HepG2 (cell line): ENCODE data around the gene PGPEP1. TPM values are rescaled to one million over a fixed set of nuclear protein-coding genes. Genes with fewer than 3 reads are reported as not detected.

Experiments used
- AGO2 ChIP-seq: fragments of 200-400 bp; formaldehyde crosslinking; optimal IDR thresholded peaks from 2 replicates; pipeline ENCODE3; 2017; ENCODE audit warnings: mild to moderate bottlenecking, low read depth, low read length, moderate library complexity
- EZH2 ChIP-seq: conservative IDR thresholded peaks from 2 replicates; pipeline ENCODE4 v1.6.1; 2012; ENCODE audit warnings: mild to moderate bottlenecking, low read depth, low read length, moderate library complexity
- GLMP ChIP-seq: sonication (generic); formaldehyde crosslinking; IDR thresholded peaks from 2 replicates; pipeline ENCODE4 v1.9.0; 2021; ENCODE audit warnings: missing genetic modification reagents, mild to moderate bottlenecking, borderline replicate concordance
- GTF3A ChIP-seq: sonication (generic); formaldehyde crosslinking; conservative IDR thresholded peaks from 2 replicates; pipeline ENCODE4 v1.4.0; 2020; ENCODE audit warnings: mild to moderate bottlenecking, missing genetic modification reagents
- HMGA1 ChIP-seq: sonication (generic); formaldehyde crosslinking; conservative IDR thresholded peaks from 2 replicates; pipeline ENCODE4 v1.4.0; 2020; ENCODE audit warnings: missing genetic modification reagents
- ISL2 ChIP-seq: sonication (generic); formaldehyde crosslinking; IDR thresholded peaks from 2 replicates; pipeline ENCODE4 v1.5.0; 2020; ENCODE audit warnings: missing genetic modification reagents
- KDM4B ChIP-seq: sonication (generic); formaldehyde crosslinking; IDR thresholded peaks from 2 replicates; pipeline ENCODE4 v1.4.0; 2020; ENCODE audit warnings: missing genetic modification reagents
- MAF1 ChIP-seq: sonication (generic); formaldehyde crosslinking; IDR thresholded peaks from 2 replicates; pipeline ENCODE4 v1.5.0; 2020; ENCODE audit warnings: missing genetic modification reagents, borderline replicate concordance
- MAX ChIP-seq: IDR thresholded peaks from 2 replicates; pipeline ENCODE4 v1.6.1; 2012; ENCODE audit warnings: inconsistent platforms
- MXD1 ChIP-seq: sonication (generic); formaldehyde crosslinking; IDR thresholded peaks from 2 replicates; pipeline ENCODE4 v1.4.0; 2020; ENCODE audit warnings: mild to moderate bottlenecking, missing genetic modification reagents
- NKX3-1 ChIP-seq: sonication (generic); formaldehyde crosslinking; IDR thresholded peaks from 2 replicates; pipeline ENCODE4 v1.5.0; 2020; ENCODE audit warnings: missing genetic modification reagents
- RBM22 ChIP-seq: fragments of 200-400 bp; formaldehyde crosslinking; optimal IDR thresholded peaks from 2 replicates; pipeline ENCODE3; 2017; ENCODE audit warnings: mild to moderate bottlenecking, low read length, moderate library complexity
- SNAI1 ChIP-seq: sonication (generic); formaldehyde crosslinking; IDR thresholded peaks from 2 replicates; pipeline ENCODE4 v1.5.0; 2020; ENCODE audit warnings: mild to moderate bottlenecking, missing genetic modification reagents, borderline replicate concordance
- SP140L ChIP-seq: sonication (generic); formaldehyde crosslinking; IDR thresholded peaks from 2 replicates; pipeline ENCODE4 v1.4.0; 2020; ENCODE audit warnings: missing genetic modification reagents, borderline replicate concordance
- SP2 ChIP-seq: sonication (generic); formaldehyde crosslinking; IDR thresholded peaks from 2 replicates; pipeline ENCODE4 v1.5.1; 2020; ENCODE audit warnings: mild to moderate bottlenecking, missing genetic modification reagents
- TARDBP ChIP-seq: sonication (generic); formaldehyde crosslinking; IDR thresholded peaks from 2 replicates; pipeline ENCODE4 v1.8.0; 2022; ENCODE audit warnings: mild to moderate bottlenecking, missing genetic modification reagents
- TBP ChIP-seq: sonication (generic); formaldehyde crosslinking; IDR thresholded peaks from 2 replicates; pipeline ENCODE4 v1.5.0; 2020; ENCODE audit warnings: missing genetic modification reagents
- YEATS4 ChIP-seq: sonication (generic); formaldehyde crosslinking; IDR thresholded peaks from 2 replicates; pipeline ENCODE4 v1.4.0; 2020; ENCODE audit warnings: missing genetic modification reagents, borderline replicate concordance
- ZBTB3 ChIP-seq: sonication (generic); formaldehyde crosslinking; IDR thresholded peaks from 2 replicates; pipeline ENCODE4 v1.4.0; 2020; ENCODE audit warnings: low read depth, mild to moderate bottlenecking, moderate library complexity, missing genetic modification reagents, borderline replicate concordance
- ZNF138 ChIP-seq: sonication (generic); formaldehyde crosslinking; IDR thresholded peaks from 2 replicates; pipeline ENCODE4 v1.5.0; 2020; ENCODE audit warnings: mild to moderate bottlenecking, low read depth, missing genetic modification reagents
- ZNF143 ChIP-seq: sonication (generic); formaldehyde crosslinking; IDR thresholded peaks from 2 replicates; pipeline ENCODE4 v1.4.0; 2020; ENCODE audit warnings: missing genetic modification reagents
- ZNF260 ChIP-seq: sonication (generic); formaldehyde crosslinking; IDR thresholded peaks from 2 replicates; pipeline ENCODE4 v1.4.0; 2020; ENCODE audit warnings: missing genetic modification reagents, low read depth, mild to moderate bottlenecking, borderline replicate concordance
- ZNF30 ChIP-seq: sonication (generic); formaldehyde crosslinking; IDR thresholded peaks from 2 replicates; pipeline ENCODE4 v1.5.0; 2020; ENCODE audit warnings: mild to moderate bottlenecking, missing genetic modification reagents
- ZNF530 ChIP-seq: sonication (generic); formaldehyde crosslinking; IDR thresholded peaks from 2 replicates; pipeline ENCODE4 v1.5.0; 2020; ENCODE audit warnings: low read depth, mild to moderate bottlenecking, missing genetic modification reagents
- ZNF678 ChIP-seq: sonication (generic); formaldehyde crosslinking; IDR thresholded peaks from 2 replicates; pipeline ENCODE4 v1.4.0; 2020; ENCODE audit warnings: mild to moderate bottlenecking, missing genetic modification reagents
- ZNF7 ChIP-seq: IDR thresholded peaks from 2 replicates; pipeline ENCODE4 v1.6.1; 2016; ENCODE audit warnings: missing biosample characterization, missing genetic modification reagents
- ZNF724P ChIP-seq: sonication (generic); formaldehyde crosslinking; IDR thresholded peaks from 2 replicates; pipeline ENCODE4 v1.8.0; 2022; ENCODE audit warnings: missing genetic modification reagents, borderline replicate concordance
- ZNF740 ChIP-seq: sonication (generic); formaldehyde crosslinking; IDR thresholded peaks from 2 replicates; pipeline ENCODE4 v1.4.0; 2020; ENCODE audit warnings: missing genetic modification reagents
- ZNF777 ChIP-seq: sonication (generic); formaldehyde crosslinking; IDR thresholded peaks from 2 replicates; pipeline ENCODE4 v1.4.0; 2020; ENCODE audit warnings: missing genetic modification reagents
- polyA plus RNA-seq, 8 experiments: library from polyadenylated mRNA; depleted of rRNA in 3 of 8; stranded (reverse) in 7 of 8; unstranded in 1 of 8; fragments of >200 nt; fragmentation: Illumina TruSeq in 4 of 8; extraction: Trizol in 4 of 8; gene quantifications; 2 replicates each; pipeline versions ENCODE4 v1.2.1 to v1.2.3, GENCODE V29; 2011 to 2016; ENCODE audit warnings: low read depth in 4 of 8, missing spikeins in 1 of 8, mixed read lengths in 1 of 8; ENCODE audit not compliant: insufficient read depth in 1 of 8
- total RNA-seq, 5 experiments: library from RNA; depleted of rRNA; stranded (reverse); fragments of >200 nt; fragmentation: Illumina TruSeq; extraction: Trizol; gene quantifications; 2 replicates each; pipeline ENCODE4 v1.2.3, GENCODE V29; 2016; ENCODE audit warnings: low read depth in 1 of 5
- TF ChIP-seq, protein P1 (sequence below): sonication (generic); formaldehyde crosslinking; IDR thresholded peaks from 2 replicates; pipeline ENCODE4 v1.8.0; 2023; ENCODE audit warnings: mild to moderate bottlenecking, missing genetic modification reagents

Gene PGPEP1
- total and polyA plus RNA-seq, 2 of the 13 experiments (the other 11 are each of a cell fraction or from before 2014, with no cell fraction given), result 53.1 to 56.6 TPM

DNA sequence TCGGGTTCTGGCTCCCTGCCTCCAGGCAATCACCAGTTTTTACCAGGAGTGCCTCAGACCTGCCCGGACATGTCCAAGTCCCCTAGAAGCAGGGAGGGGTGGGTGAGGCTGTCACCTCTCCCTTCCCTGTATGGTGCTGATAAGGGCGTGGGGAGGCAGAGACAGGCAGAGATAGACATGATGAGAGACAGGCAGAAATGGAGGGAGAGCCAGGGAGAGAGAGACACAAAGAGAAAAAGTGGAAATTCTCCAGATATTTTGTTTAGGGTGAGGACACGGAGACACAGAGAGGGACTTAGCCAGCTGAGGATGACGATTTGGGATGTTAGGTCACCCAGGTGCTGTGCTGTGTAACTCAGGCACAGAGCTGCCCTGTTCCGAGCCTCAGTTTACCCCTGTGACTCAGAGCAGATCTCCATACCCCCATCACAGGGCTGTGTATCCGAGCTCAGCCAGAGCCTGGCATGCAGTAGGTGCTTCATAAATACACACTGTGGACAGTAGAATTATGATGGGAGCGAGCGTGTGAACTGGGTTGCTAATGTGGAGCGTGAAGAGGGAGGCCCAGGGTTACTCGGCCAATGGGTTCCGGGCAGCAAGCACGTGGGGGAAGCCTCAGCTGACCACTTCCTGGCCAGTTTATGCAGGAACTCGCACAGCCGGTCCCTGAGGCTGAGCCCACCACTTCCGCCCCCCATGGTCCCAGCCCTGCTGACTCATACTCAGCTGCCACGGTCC, 33.7 kb downstream of the PGPEP1 start (continued):
- TF ChIP-seq ZNF260 (CRISPR knock-in tag) (no peak), ISL2 (peak; percentile 56; the same call in 1 of the 2 replicates), HMGA1 (CRISPR knock-in tag) (no peak), ZNF143 (CRISPR knock-in tag) (peak; percentile 19; the same call in 1 of the 2 replicates), MAF1 (CRISPR knock-in tag) (0 out of 2 replicates have a peak, but pooled peaks have one; percentile 40), ZNF777 (CRISPR knock-in tag) (no peak), ZNF724P (no peak), SP2 (CRISPR knock-in tag) (peak; percentile 46; the same call in 1 of the 2 replicates), MAX (peak; percentile 99), GTF3A (CRISPR knock-in tag) (no peak), ZBTB3 (CRISPR knock-in tag) (no peak), TBP (CRISPR knock-in tag) (no peak), SNAI1 (CRISPR knock-in tag) (peak; percentile 67; the same call in 1 of the 2 replicates), NKX3-1 (0 out of 2 replicates have a peak, but pooled peaks have one; percentile 25), YEATS4 (CRISPR knock-in tag) (peak; percentile 72), SP140L (CRISPR knock-in tag) (no peak), GLMP (CRISPR knock-in tag) (no peak), MXD1 (CRISPR knock-in tag) (peak; percentile 80), EZH2 (no peak), ZNF30 (CRISPR knock-in tag) (no peak), ZNF138 (CRISPR knock-in tag) (no peak), TARDBP (CRISPR knock-in tag) (peak; percentile 53; the same call in 1 of the 2 replicates), ZNF530 (CRISPR knock-in tag) (no peak), ZNF740 (CRISPR knock-in tag) (no peak), KDM4B (peak; percentile 66; the same call in 1 of the 2 replicates), ZNF7 (CRISPR knock-in tag) (no peak), ZNF678 (CRISPR knock-in tag) (no peak), RBM22 (peak; percentile 45), AGO2 (no peak)
- TF ChIP-seq, protein P1, sequence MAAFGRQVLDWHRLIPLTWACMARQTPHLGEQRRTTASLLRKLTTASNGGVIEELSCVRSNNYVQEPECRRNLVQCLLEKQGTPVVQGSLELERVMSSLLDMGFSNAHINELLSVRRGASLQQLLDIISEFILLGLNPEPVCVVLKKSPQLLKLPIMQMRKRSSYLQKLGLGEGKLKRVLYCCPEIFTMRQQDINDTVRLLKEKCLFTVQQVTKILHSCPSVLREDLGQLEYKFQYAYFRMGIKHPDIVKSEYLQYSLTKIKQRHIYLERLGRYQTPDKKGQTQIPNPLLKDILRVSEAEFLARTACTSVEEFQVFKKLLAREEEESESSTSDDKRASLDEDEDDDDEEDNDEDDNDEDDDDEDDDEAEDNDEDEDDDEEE (CRISPR knock-in tag), result no peak
